Vagina (tissue), 2 donors: Measurements from ENCODE around the gene ARHGAP44. TPM values are rescaled to one million over a fixed set of nuclear protein-coding genes. Genes with fewer than 3 reads are reported as not detected.
A peak's percentile ranks its signal among the peaks of the same experiment; 100 is the strongest.
"Not testable (repeated sequence)": the region's sequence is repeated elsewhere in the genome, so short reads cannot be mapped to it uniquely, and the experiment has no call there.

Experiments used
- DNase-seq, 2 donors: peaks; one replicate each; pipeline ENCODE4 v3.0.0-alpha.2; 2017; ENCODE audit errors: extremely low spot score in 2 of 2
- H3K27ac ChIP-seq: fragments of 200-600 bp; sonication (generic); one replicate; pipeline ENCODE4 v1.5.1; 2019
- H3K27me3 ChIP-seq: fragments of 200-600 bp; sonication (generic); one replicate; pipeline ENCODE4 v1.5.1; 2019
- H3K36me3 ChIP-seq, 2 donors: fragments of 200-600 bp; sonication (generic); one replicate each; pipeline ENCODE4 v1.5.1; 2017 to 2019
- H3K4me1 ChIP-seq: fragments of 200-600 bp; sonication (generic); one replicate; pipeline ENCODE4 v1.5.1; 2019
- H3K4me3 ChIP-seq, 2 donors: fragments of 200-600 bp; sonication (generic); 1 replicate in 1 of 2; 2 replicates in 1 of 2; pipeline ENCODE4 v1.5.1; 2016 to 2019
- H3K9me3 ChIP-seq: fragments of 200-600 bp; sonication (generic); one replicate; pipeline ENCODE4 v1.5.1; 2019
- CTCF ChIP-seq, 3 experiments: fragments of 450-650 bp in 2 of 3; fragments of 200-600 bp in 1 of 3; sonication (generic) in 1 of 3; IDR thresholded peaks; one replicate each; pipeline ENCODE4 v1.5.1; 2017 to 2019; ENCODE audit warnings: antibody characterized with exemption in 3 of 3, mild to moderate bottlenecking in 2 of 3, moderate library complexity in 2 of 3
- POLR2A ChIP-seq, 2 donors: fragments of 450-650 bp; IDR thresholded peaks; one replicate each; pipeline ENCODE4 v1.6.1; 2017; ENCODE audit warnings: antibody characterized with exemption in 2 of 2, mild to moderate bottlenecking in 2 of 2, moderate library complexity in 2 of 2
- POLR2AphosphoS5 ChIP-seq, 2 donors: sonication (generic); formaldehyde crosslinking; IDR thresholded peaks; one replicate each; pipeline ENCODE4 v1.9.0; 2017; ENCODE audit warnings: antibody characterized with exemption in 2 of 2, mild to moderate bottlenecking in 2 of 2, low read depth in 1 of 2; ENCODE audit not compliant: insufficient read depth in 1 of 2
- intact Hi-C: fragments of 100-400 bp; cut with DNase I; formaldehyde crosslinking; loops from one replicate; pipeline ENCODE4 v1.15.1; 2023
- total RNA-seq: library from RNA; depleted of rRNA; stranded (reverse); fragments of >200 nt; gene quantifications from one replicate; pipeline ENCODE4 v1.2.3, GENCODE V29; 2016

ARHGAP44 gene
- total RNA-seq, 1 donor from 2014 or later, result 3.2 TPM

DNA sequence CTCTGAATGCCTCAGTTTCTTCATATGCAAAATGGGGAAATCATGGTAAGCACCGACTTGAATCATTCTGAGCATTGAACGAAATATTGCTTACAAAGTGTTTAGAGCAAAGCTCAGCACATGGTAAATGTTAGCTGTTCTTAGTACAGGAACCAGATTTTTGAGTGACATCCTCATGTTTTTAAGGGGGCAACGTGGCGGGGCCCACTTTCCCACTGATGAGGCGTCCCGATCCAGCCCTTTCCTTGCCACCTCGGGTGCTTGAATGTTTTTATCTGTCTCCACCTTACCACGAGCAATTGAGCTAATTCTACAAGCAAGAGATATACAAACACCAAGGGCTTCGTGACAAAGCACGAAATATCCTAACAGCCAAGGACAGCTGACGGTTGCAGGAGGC, 178.7 kb downstream of the ARHGAP44 start:
- Histone ChIP-seq H3K27ac (no peak overlapping the region), H3K9me3 (no peaks in the 10 kb centered on the region), H3K36me3 (no peaks in the 10 kb centered on the region), H3K4me3 (no peak overlapping the region), H3K27me3 (no peaks in the 10 kb centered on the region), H3K4me1 (no peaks in the 10 kb centered on the region)
- TF ChIP-seq CTCF (IDR thresholded peaks at IDR 0.05) (no peak), POLR2AphosphoS5 (IDR thresholded peaks at IDR 0.05; ENCODE audit: insufficient read depth in 1 of 2, low read depth in 1 of 2) (no peak), POLR2A (IDR thresholded peaks at IDR 0.05) (no peak)
- intact Hi-C loops, result no loop called here
- no peak for DNase-seq

DNA sequence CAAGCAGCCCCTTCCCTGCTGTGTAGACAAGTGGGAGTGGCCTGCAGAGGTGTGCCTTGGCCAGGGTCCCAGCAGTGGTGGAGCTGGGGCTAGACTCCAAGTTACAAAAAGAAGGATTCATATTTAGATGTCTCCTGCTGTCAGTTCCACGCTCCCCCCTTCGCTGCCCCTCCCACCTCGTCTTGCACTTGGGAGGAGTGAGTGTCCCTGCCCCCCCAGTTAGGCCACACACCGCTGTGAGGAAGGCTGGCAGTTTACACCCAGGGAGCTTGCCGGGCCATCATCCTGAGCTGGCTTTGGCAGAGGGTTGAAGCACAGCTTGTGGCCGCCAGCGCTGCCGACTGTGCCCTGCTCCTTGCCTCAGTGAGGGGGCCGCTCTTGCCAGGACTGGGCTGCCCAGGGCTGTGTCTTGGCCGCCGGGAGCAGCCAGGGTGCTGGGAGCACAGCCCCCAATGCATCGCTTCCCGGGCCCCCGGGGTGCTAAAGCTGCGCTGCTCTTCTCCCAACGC, 184.3 kb downstream of the ARHGAP44 start:
- no peak overlapping the region for H3K27ac ChIP-seq
- intact Hi-C loops, result no loop called here

GRCh38 chr17:12974005-12974531, 184.8 kb downstream of the ARHGAP44 start:
- Histone ChIP-seq H3K4me1 (peaks cover 13% of the 10 kb centered on the region), H3K36me3 (no peaks in the 10 kb centered on the region), H3K4me3 (peak overlapping the region; percentile 38 to 45), H3K27ac (no peak overlapping the region), H3K27me3 (no peaks in the 10 kb centered on the region), H3K9me3 (no peaks in the 10 kb centered on the region)
- DNase-seq, result no peak
- no peak for TF ChIP-seq POLR2A (IDR thresholded peaks at IDR 0.05)
- TF ChIP-seq POLR2AphosphoS5 (IDR thresholded peaks at IDR 0.05; ENCODE audit: insufficient read depth in 1 of 2, low read depth in 1 of 2), result no peak
- TF ChIP-seq CTCF (IDR thresholded peaks at IDR 0.05), result no peak
- intact Hi-C loops, result no loop called here

More for the DNA sequence above, 184.3 kb downstream of the ARHGAP44 start:
- Histone ChIP-seq H3K4me3 (peak overlapping the region; percentile 38 to 45), H3K27me3 (no peaks in the 10 kb centered on the region), H3K9me3 (no peaks in the 10 kb centered on the region), H3K4me1 (peaks cover 13% of the 10 kb centered on the region), H3K36me3 (no peaks in the 10 kb centered on the region)
- no peak for DNase-seq
- TF ChIP-seq POLR2AphosphoS5 (IDR thresholded peaks at IDR 0.05; ENCODE audit: insufficient read depth in 1 of 2, low read depth in 1 of 2), result no peak
- TF ChIP-seq CTCF (IDR thresholded peaks at IDR 0.05), result no peak

DNA sequence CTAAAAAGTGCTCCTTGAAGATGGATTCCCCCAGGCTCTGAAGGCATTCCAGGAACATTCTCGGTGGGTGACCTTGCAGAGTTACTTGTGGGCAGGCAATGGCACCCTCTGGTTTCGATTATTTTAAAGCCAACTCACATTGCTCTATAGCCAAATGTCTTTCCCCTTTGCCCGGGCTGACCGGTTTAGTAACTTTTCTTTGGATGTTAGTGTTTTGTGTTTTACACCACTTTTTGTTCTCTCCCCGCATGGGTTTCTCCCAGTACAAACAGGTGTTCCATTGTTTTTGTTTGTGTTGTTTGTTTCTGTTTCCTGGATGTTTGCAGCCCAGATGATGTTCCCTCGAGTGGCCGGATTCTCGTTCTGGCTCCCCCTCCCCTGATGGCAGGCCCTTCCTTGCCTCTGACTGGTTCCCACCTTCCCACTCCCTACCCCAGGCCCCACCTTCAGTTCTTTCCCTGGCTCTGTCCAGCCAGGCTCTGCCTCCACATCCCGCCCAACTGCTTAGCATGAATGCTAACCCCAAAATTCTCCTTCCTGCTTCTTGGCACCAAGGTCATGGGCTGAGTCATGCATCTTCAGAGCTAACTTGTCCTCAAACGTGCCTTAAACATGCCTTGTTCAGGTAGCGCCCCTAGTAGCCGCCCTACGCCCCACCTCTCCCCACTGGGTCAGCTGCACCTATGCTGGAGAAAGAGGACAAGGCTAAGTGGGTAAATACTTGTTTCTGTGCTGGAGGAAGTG, 187.9 kb downstream of the ARHGAP44 start:
- H3K36me3 ChIP-seq, result no peaks in the 10 kb centered on the region
- H3K4me3 ChIP-seq, result no peak overlapping the region
- no peaks in the 10 kb centered on the region for H3K27me3 ChIP-seq
- intact Hi-C loops, result no loop called here
- no peak overlapping the region for H3K27ac ChIP-seq
- peaks cover 13% of the 10 kb centered on the region for H3K4me1 ChIP-seq
- H3K9me3 ChIP-seq, result no peaks in the 10 kb centered on the region
- no peak for TF ChIP-seq CTCF (IDR thresholded peaks at IDR 0.05)
- no peak for TF ChIP-seq POLR2A (IDR thresholded peaks at IDR 0.05)
- no peak for DNase-seq

DNA sequence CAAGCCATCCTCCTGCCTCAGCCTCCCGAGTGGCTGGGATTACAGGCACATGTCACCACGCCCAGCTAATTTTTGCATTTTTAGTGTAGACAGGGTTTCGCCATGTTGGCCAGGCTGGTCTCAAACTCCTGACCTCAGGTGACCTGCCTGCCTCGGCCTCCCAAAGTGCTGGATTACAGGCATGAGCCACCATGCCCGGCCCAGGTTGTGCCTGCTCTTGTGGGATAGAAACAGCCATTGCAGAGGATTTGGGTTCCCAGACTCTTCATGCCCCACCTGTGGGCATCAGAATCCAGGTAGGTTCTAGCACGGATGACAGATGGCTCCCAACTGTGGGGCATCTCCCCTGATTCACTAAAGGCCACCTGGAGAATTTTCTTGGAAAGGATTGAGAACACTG, 189.5 kb downstream of the ARHGAP44 start:
- DNase-seq, intact Hi-C loops, H3K4me1 ChIP-seq, H3K27ac ChIP-seq, H3K9me3 ChIP-seq, H3K27me3 ChIP-seq, H3K4me3 ChIP-seq, H3K36me3 ChIP-seq: not testable (repeated sequence)
